ENCODE measurements around the gene POLR2E. TPM values are rescaled to one million over a fixed set of nuclear protein-coding genes. Genes with fewer than 3 reads are reported as not detected.

Gene POLR2E
- total and polyA plus RNA-seq, 10 of the 15 experiments (the other 5 are each of a cell fraction or from before 2014, with no cell fraction given), result 4.0 to 487 (median 200) TPM

- DNase-seq (ENCODE audit: low read depth, low spot score) (no peak), FAIRE-seq (peak; percentile 71), ATAC-seq (no peak)
- Histone ChIP-seq H3K9me3 (replicated peaks; ENCODE audit: control insufficient read depth, insufficient read depth, low read length) (no peaks in the 10 kb centered on the region), H3K4me2 (ENCODE audit: control insufficient read depth, insufficient read depth) (no peak overlapping the region), H3K27ac (ENCODE audit: control insufficient read depth, insufficient read depth) (no peak overlapping the region), H3K36me3 (ENCODE audit: control insufficient read depth in 2 of 2, insufficient read depth in 2 of 2, low read length in 1 of 2) (no peaks in the 10 kb centered on the region), H3K9ac (ENCODE audit: control insufficient read depth, insufficient read depth, low read length) (no peak overlapping the region), H4K20me1 (ENCODE audit: control insufficient read depth, insufficient read depth) (no peaks in the 10 kb centered on the region), H3K27me3 (replicated peaks in 1 of 2; ENCODE audit: control insufficient read depth in 2 of 2, insufficient read depth in 2 of 2, low read length in 1 of 2) (no peaks in the 10 kb centered on the region), H3K79me2 (ENCODE audit: control insufficient read depth, insufficient read depth, low read length) (peaks cover 10% of the 10 kb centered on the region), H3K4me3 (no peak overlapping the region), H3K4me1 (ENCODE audit: control insufficient read depth, insufficient read depth, low read length) (peaks cover 14% of the 10 kb centered on the region), H2AFZ (ENCODE audit: control insufficient read depth, low read depth, low read length) (no peak overlapping the region)
- ChIA-PET SMC1A (ENCODE audit: uncharacterized antibody, unreplicated experiment) (no interaction called here), RAD21 (ENCODE audit: unreplicated experiment) (no interaction called here), POLR2A (interaction anchor here (0.7 to 2.8 kb wide), 2 partner anchors 34 to 144 kb away, joined by 4 to 12 read pairs; no protein-coding TSS in a partner anchor), CTCF (no interaction called here)
- TF ChIP-seq PKNOX1 (IDR thresholded peaks at IDR 0.05) (0 out of 2 replicates have a peak, but pooled peaks have one; percentile 14), MYB (IDR thresholded peaks at IDR 0.05; ENCODE audit: borderline replicate concordance, low read depth, low read length) (no peak), WRNIP1 (IDR thresholded peaks at IDR 0.05; ENCODE audit: borderline replicate concordance, low read depth, low read length) (no peak), POLR2A (IDR thresholded peaks at IDR 0.05; ENCODE audit: low read depth, low read length) (0 out of 2 replicates have a peak, but pooled peaks have one; percentile 10), KAT2A (conservative IDR thresholded peaks at IDR 0.05; ENCODE audit: control insufficient read depth, low read depth, low read length) (no peak), SP1 (IDR thresholded peaks at IDR 0.05; ENCODE audit: low read depth, low read length) (peak; percentile 59)
- no TSS peak for BruUV-seq (replicated peaks)
- 88% methylated on average over 36 of the region's 37 CpGs for WGBS (ENCODE audit: insufficient coverage, insufficient replicate concordance, low lambda C conversion rate, missing lambda C conversion rate)
- in situ Hi-C loops (cut with MboI), result no loop called here
- intact Hi-C loops (cut with micrococcal nuclease; ENCODE audit: unreplicated experiment), result loop anchor here (2.0 kb wide), 1 partner anchor 22 kb away; the partner anchor contains the start of gene ABCA7
Measured at GRCh38 chr19:1063030-1063908, 31.9 kb downstream of the POLR2E start.

Data from GM12878 (cell line).